Activated naive CD4-positive, alpha-beta T cell treated with anti-CD3 and anti-CD28 coated beads, Interleukin-2, amount 50 U/mL, for 72 hours (primary cell): Measurements from ENCODE around the gene SLF1. TPM values are rescaled to one million over a fixed set of nuclear protein-coding genes. Genes with fewer than 3 reads are reported as not detected.
A peak's percentile ranks its signal among the peaks of the same experiment; 100 is the strongest.

ENCODE experiments used
- ATAC-seq, 2 donors: fragments of 150-1000 bp; cut with Tn5 transposase; 2 replicates each; pipeline ENCODE4 v1.10.0; 2021; ENCODE audit warnings: mild to moderate bottlenecking in 2 of 2, moderate library complexity in 2 of 2
- DNase-seq, 2 donors: peaks; one replicate each; pipeline ENCODE4 v3.0.0; 2021 to 2022; ENCODE audit warnings: low spot score in 2 of 2
- H3K27ac Mint-ChIP-seq, 2 donors: one replicate each; pipeline ENCODE4 v1.8.0; 2022; ENCODE audit warnings: mild to moderate bottlenecking in 2 of 2, mixed read lengths in 2 of 2
- H3K36me3 Mint-ChIP-seq, 2 donors: one replicate each; pipeline ENCODE4 v1.8.0; 2022; ENCODE audit warnings: mixed read lengths in 2 of 2
- H3K9me3 Mint-ChIP-seq, 2 donors: one replicate each; pipeline ENCODE4 v1.8.0; 2022; ENCODE audit warnings: mixed read lengths in 2 of 2
- total RNA-seq, 2 donors: library from RNA; stranded (reverse); gene quantifications; one replicate each; pipeline ENCODE4 v1.2.3, GENCODE V29; 2022

The SLF1 gene
- total RNA-seq, 2 donors from 2014 or later, result 16.2 to 19.4 TPM

DNA sequence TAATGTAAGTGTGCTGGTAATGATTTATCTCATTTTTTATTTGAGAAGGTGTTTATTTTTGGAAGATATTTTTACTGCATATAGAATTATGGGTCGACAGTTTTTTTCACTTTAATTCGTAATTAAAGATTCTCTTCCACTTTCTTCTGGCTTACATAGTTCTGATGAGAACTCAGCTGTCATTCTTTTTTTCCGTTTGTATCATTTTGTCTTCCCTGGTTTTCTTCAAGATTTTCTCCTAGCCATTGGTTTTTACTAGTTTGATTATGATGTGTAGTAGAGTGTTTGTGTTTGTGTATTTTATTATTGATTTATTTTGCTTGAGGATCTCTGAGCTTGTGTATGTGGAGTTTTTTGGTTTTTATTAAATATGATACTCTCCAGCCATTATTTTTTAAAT is 21.7 kb downstream of the SLF1 start:
- H3K27ac Mint-ChIP-seq, result no peak overlapping the region
- peaks cover 54 to 64% of the 10 kb centered on the region in 2 donors for H3K36me3 Mint-ChIP-seq
- peaks cover 21 to 27% of the 10 kb centered on the region in 2 donors for H3K9me3 Mint-ChIP-seq
- DNase-seq (no peak), ATAC-seq (no peak)

DNA sequence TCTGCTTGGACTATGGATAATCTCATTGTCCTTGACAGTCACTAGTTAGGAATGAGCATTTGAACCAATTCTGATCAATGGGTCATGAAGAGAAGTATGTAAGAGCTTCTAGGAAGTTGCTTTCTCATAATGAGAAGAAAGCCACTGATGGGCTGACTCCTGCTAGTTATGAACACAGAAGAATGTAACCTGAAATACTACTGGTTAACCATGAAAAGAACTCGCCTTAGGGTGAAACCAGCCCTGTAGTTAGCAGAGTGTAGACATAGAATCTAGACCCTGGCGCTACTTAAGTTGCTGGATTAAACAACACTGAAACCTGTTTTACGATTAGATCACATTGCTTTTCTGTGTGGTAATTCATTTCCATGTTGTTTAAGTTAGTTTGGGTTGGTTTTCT is 26.6 kb downstream of the SLF1 start:
- ATAC-seq, result peak in 1 of 2 donors; percentile 63
- Mint-ChIP-seq H3K36me3 (peaks cover 15 to 22% of the 10 kb centered on the region in 2 donors), H3K9me3 (peaks cover 4% of the 10 kb centered on the region in 2 donors), H3K27ac (no peak overlapping the region)
- no peak for DNase-seq

DNA sequence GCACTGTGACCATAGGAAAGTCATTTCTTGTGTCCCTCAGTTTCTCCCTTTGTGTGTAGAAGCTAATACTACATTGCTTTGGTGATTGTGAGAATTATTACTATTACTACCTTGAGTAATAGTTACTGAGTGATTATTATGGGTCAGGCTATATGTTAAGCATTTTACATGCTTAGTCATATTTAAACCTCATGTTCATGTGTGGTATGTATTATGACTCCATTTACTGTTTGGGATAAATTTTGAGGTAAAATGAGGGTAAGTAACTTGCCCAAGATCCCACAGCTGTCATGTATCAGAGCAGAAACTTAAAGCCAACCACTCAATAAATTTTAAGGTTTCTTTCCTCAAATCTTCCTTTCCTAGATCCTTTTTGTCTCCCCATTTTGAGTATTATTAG is 28.3 kb downstream of the SLF1 start:
- no peak for DNase-seq
- ATAC-seq, result no peak
- no peak overlapping the region for H3K27ac Mint-ChIP-seq
- H3K9me3 Mint-ChIP-seq, result no peaks in the 10 kb centered on the region
- H3K36me3 Mint-ChIP-seq, result peaks cover 2 to 5% of the 10 kb centered on the region in 2 donors

DNA sequence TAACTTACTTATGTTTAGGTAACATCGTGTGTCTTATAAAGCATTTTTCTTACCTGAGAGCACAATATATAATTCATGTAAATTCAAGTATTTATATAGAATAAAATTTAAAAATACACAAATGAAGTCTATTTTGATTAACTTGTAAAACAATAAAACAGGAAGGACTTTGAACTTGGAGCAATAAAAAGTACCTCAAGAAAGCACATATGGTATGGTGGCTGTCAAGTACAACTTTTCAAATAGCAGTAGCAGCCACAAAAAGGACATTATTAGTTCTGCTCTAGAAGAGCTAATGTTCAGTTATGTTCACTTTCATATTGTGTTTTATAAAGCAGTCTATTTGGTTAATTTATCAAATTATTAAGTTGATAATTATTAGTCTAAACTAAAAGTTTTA is 31.4 kb downstream of the SLF1 start:
- H3K9me3 Mint-ChIP-seq, result peaks cover 0 to under 1% of the 10 kb centered on the region in 2 donors
- H3K36me3 Mint-ChIP-seq, result peaks cover 7 to 32% of the 10 kb centered on the region in 2 donors
- DNase-seq (no peak), ATAC-seq (no peak)
- H3K27ac Mint-ChIP-seq, result no peak overlapping the region

DNA sequence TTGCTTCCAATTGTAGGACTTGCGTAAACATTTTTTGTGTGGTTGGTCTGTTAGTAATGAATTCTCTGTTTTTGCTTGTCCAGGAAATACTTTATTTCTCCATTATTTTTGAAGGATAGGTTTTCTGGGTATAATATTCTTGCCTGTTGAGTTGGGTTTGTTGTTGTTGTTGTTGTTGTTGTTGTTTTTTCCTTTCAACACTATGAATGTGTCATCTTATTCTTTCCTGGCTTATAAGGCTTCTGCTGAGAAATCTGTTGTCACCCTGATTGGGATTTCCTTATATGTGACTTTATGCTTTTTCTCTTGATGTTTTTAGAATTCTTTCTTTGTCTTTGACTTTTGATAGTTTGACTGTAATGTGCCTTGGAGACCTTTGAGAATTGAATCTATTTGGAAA is 39.8 kb downstream of the SLF1 start:
- Mint-ChIP-seq H3K36me3 (peaks cover 51 to 71% of the 10 kb centered on the region in 2 donors), H3K9me3 (peaks cover 24 to 42% of the 10 kb centered on the region in 2 donors), H3K27ac (no peak overlapping the region)
- no peak for DNase-seq
- no peak for ATAC-seq

DNA sequence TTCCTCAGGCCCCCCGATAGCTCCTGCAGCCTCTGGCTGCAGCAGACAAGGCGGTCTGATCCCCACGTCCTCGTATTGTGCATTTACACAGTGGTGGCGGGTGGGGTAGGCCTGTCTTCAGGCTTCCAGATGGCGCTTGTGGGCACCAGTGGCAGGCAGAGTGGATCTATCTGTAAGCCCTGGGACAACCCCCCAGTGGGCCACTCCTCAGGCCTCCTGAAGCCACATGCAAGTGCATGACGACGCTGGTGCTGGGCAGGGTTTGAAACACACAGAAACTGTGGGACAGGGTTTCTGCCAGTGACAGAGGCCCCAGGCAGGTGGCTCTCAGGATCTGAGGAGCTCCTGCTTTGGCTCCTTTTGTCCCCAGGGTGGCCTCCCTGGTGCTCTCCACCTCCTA is 42.0 kb downstream of the SLF1 start:
- no peak for ATAC-seq

DNA sequence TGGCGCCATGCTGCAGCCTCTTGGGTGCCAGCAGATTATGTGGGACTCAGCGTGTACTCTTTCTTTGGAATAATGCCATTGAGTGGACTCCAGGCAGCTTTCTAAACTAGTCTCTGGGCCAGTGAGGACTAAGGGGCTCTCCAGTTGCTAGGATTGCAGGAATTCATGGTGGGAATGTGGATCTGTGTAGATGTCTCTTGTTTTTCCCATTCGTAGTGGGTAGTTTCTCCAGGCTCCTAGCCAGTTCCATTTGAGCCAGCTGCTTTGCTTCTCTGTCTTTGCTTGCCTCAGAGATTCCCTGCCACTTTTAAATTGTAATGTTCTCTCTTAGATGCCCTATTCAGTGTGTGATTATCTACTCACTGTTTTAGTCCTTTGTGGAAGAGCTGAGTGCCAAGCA is 42.6 kb downstream of the SLF1 start:
- Mint-ChIP-seq H3K36me3 (peaks cover 38 to 42% of the 10 kb centered on the region in 2 donors), H3K9me3 (peaks cover 23 to 31% of the 10 kb centered on the region in 2 donors), H3K27ac (no peak overlapping the region)
- DNase-seq (no peak), ATAC-seq (no peak)

More for the DNA sequence above, 42.0 kb downstream of the SLF1 start:
- Mint-ChIP-seq H3K36me3 (peaks cover 44 to 48% of the 10 kb centered on the region in 2 donors), H3K27ac (no peak overlapping the region), H3K9me3 (peaks cover 24 to 35% of the 10 kb centered on the region in 2 donors)
- no peak for DNase-seq

DNA sequence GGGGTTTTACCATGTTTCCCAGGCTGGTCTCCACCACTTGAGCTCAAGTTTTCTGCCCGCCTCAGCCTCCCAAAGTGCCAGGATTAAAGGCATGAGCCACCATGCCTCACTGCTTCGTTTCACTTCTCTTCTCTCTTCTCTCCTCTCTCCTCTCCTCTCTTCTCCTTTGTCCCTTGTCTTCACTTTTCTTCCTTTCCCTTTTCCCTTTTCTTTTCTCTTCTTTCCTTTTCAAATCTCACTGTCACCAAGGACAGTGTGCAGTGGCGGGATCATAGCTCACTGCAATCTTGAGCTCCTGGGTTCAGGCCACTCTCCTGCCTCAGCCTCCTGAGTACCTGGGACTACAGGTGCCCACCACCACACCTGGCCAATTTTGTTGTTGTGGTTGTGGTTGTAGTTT is 49.5 kb downstream of the SLF1 start:
- H3K36me3 Mint-ChIP-seq, result peaks cover 0 to 16% of the 10 kb centered on the region in 2 donors
- no peak for DNase-seq

DNA sequence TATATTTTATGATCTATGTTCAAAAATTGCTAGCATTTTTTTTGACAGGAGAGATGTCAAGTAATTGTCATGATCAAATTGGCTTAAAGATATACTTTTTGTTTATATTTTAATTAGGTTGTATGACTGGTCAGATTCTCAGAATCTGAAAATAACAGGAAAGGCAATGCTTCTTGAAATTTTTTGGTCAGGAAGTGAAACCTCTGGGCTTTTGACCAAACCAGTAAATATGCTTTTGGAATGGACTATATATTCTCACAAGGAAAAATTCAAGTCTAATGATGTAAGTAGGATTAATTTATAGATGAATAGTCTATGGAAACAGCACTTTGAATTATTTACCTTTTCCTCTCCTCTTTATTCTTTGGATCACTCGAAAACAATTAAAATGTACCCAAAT is 52.3 kb downstream of the SLF1 start:
- Mint-ChIP-seq H3K36me3 (peaks cover 0 to 16% of the 10 kb centered on the region in 2 donors), H3K27ac (no peak overlapping the region), H3K9me3 (no peaks in the 10 kb centered on the region)
- DNase-seq (no peak), ATAC-seq (no peak)

More for the DNA sequence above, 49.5 kb downstream of the SLF1 start:
- Mint-ChIP-seq H3K9me3 (no peaks in the 10 kb centered on the region), H3K27ac (no peak overlapping the region)
- ATAC-seq, result no peak

DNA sequence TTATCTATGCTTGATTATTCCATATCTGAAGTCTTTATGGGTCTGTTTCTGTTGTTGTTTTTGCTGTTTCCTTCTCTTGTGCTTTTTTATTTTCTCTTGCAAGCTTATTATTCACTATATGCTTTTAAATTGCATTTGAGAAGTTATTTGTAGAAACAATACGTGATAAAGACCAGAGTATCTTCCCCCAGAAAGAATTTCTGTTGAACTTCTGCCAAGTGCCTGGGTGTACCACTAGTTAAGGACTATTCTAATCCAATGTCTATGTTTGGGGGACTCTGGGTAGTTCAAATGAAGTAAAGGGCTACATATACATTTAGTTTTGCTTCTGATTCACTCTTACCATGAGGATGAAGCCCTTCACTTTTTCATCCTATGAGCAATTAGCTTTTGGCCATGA is 54.3 kb downstream of the SLF1 start:
- no peak overlapping the region for H3K27ac Mint-ChIP-seq
- ATAC-seq, result no peak
- H3K9me3 Mint-ChIP-seq, result no peaks in the 10 kb centered on the region
- no peak for DNase-seq
- peaks cover 0 to 14% of the 10 kb centered on the region in 2 donors for H3K36me3 Mint-ChIP-seq

DNA sequence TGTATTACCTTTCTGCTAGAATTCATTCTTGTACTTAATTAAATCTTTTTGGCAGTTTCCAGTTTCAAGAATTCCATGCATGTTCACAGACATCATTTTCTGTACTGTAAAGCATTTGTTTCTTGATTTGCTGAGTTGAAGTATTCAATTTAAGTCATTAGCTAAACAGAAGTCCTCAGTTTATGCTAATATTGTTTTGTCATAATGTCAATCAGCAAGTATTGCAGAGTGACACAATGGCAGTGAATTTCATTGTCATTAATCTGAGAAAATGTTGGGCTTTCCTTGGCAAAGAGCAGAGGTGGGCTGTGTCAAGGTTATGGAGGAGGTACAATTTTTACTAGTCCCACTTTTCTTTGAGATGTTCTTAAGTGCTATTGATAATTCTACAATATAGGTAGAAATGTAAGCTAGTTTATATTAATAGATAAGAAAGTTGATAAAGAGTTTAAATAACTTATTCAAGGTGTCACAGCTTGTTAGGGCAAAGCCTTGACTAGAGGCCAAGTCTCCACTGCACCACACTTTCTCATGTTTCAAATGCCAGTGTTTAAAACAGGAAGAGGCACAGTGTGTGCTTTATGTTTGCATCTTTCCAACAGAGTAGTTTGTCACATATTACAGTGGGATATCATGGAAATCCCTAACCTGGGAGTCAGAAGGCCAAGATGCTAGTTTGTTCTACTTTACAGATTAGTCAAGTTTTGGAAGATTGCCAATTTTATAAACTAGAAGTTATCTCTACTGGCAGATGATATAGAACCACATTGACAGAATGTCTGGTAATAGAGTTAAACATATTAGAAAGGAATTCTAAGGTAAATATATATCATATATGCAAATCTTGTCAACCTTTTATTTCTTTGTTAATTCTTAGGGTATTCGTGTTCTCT is 56.3 kb downstream of the SLF1 start:
- H3K27ac Mint-ChIP-seq, result no peak overlapping the region
- H3K36me3 Mint-ChIP-seq, result peaks cover 0 to 8% of the 10 kb centered on the region in 2 donors
- ATAC-seq, result no peak
- no peak for DNase-seq
- no peaks in the 10 kb centered on the region for H3K9me3 Mint-ChIP-seq

DNA sequence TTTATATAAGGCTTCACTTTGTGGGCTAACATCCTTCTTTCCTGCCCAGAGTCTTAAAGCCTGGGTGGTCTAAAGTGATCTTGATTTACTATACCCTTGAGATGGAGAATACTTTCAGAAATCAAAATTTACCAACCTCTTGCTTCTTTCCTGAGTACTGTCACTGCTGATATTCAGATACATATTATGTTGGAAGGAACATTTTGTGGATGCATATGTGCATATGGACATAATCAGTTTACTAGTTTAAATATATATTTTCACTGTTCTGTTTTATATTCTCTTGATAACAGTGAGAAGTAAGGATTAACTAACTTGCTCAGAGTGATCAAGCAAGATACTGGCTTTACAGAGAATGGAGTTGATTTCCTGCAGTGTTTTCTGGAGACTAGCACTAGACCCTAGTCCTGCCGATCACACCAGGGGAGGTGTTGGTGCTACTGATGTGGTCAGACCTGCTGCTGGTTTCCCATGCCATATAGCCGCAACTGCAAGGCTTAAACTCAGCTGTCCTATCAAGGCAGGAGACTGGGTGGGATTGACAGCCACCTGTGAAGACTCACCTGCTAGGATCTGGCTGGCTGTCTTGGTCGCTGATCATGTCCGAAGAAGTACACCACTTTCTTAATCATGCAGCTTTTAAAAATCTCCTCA is 57.6 kb downstream of the SLF1 start:
- Mint-ChIP-seq H3K27ac (peak overlapping the region in 1 of 2 donors; percentile 50), H3K9me3 (no peaks in the 10 kb centered on the region), H3K36me3 (peaks cover 0 to 8% of the 10 kb centered on the region in 2 donors)
- no peak for ATAC-seq
- no peak for DNase-seq

DNA sequence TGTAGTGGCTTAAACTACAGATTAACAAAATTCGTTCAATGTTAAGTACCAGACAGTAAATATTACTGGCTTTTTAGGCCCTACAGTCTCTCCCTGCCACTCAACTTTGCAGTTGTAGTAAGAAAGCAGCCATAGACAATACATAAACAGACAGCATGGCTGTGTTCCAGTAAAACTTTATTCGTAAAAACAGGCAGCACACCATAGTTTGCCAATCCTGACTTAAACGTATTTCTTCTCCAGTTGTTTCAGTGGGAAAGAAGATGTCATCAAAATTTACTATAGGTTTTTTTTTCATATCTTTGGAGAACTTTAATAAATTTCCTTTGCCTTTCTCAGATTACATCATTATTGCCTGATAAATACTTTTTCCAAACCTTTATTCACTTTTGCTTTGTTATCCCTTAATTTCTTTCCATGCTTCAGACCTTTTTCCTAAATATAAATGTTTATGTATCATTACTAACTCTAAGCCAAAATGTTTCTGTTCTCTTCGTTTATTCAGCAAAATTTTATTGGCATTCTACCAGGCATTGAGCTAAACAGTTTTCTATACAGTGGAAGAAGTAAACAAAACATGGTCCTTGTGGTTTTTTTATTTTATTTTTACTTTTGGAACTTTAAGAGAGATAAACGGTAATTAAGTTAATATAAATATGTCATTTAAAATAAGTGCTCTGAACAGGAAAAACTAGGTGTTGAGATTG is 64.5 kb downstream of the SLF1 start:
- H3K27ac Mint-ChIP-seq, result no peak overlapping the region
- peaks cover 4 to 5% of the 10 kb centered on the region in 2 donors for H3K36me3 Mint-ChIP-seq
- no peaks in the 10 kb centered on the region for H3K9me3 Mint-ChIP-seq
- ATAC-seq (no peak), DNase-seq (no peak)

DNA sequence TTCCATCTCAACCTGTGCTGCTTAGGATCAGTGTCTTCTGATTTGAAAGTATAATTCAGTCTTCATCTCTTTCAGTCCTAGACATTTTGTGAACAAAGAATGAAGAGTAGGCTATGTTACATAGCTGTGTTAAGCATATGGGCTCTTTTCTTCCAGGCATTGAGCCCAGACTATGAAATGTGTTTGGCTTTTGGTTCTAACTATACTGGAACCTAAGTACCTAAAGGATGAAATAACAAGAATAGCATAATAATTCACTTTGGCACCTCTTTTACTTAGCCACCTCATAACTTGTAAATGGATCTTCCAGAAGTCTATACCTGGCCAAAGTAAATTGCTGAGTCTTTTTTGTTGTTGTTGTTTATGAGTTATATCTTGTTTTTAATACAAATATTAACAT is 71.4 kb downstream of the SLF1 start:
- H3K27ac Mint-ChIP-seq, result no peak overlapping the region
- DNase-seq (no peak), ATAC-seq (no peak)
- no peaks in the 10 kb centered on the region for H3K9me3 Mint-ChIP-seq
- H3K36me3 Mint-ChIP-seq, result peaks cover 8 to 14% of the 10 kb centered on the region in 2 donors

DNA sequence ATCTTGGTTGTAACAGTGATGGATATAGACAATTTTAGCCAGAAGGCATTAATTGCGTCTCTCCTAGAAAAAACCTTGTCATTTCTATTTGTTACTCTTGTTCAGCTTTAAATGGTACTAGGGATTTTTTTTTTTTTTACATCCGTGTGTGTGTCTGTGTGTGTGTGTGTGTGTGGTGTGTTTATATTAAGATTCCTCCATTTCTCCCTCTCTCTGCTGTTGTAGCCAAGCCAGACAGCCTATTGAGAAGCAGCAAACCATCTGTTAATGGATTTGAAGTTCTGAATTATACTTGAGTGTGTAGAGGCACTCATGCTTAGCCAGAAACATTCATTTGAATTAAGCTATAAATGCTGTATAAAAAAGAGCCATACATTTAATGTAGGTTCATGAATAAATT is 72.3 kb downstream of the SLF1 start:
- Mint-ChIP-seq H3K9me3 (no peaks in the 10 kb centered on the region), H3K27ac (no peak overlapping the region), H3K36me3 (peaks cover 8 to 14% of the 10 kb centered on the region in 2 donors)
- DNase-seq, result no peak
- ATAC-seq, result no peak

DNA sequence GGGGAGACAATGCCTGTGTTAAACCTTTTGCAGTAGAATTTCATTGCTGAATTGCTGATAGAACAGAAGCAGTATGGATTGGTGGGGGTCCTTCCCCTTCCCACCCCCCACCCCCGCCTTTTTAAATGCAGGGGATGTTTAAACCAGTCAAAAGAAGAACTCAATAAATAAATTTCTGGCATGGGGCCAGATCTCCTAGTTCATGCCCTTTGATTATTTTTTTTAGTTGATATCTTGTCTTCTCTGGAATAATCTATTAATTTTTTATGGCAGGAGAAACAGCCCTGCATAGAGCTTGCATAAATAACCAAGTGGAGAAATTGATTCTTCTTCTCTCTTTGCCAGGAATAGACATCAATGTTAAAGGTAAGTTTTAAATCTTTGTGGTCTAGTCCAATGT is 72.8 kb downstream of the SLF1 start:
- peaks cover 8 to 14% of the 10 kb centered on the region in 2 donors for H3K36me3 Mint-ChIP-seq
- DNase-seq, result no peak
- H3K9me3 Mint-ChIP-seq, result no peaks in the 10 kb centered on the region
- ATAC-seq, result no peak
- H3K27ac Mint-ChIP-seq, result no peak overlapping the region

DNA sequence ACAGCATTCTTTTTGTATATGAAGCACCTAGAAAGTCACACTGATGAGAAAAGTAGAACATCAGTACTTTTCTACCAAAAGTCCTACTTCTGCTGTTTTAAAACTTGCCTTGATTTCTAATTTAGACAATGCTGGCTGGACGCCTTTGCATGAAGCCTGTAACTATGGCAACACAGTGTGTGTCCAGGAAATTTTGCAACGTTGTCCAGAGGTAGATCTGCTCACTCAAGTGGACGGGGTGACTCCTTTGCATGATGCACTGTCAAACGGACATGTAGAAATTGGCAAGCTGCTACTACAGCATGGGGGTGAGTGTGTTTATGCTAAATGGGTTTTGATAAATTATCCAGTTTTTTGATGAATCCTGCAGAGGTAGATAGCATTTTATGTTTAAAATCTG is 73.5 kb downstream of the SLF1 start:
- no peak overlapping the region for H3K27ac Mint-ChIP-seq
- ATAC-seq (no peak), DNase-seq (no peak)
- no peaks in the 10 kb centered on the region for H3K9me3 Mint-ChIP-seq
- H3K36me3 Mint-ChIP-seq, result peaks cover 8 to 14% of the 10 kb centered on the region in 2 donors
